ENCODE measurements around the gene SUPT20HL2. TPM values are rescaled to one million over a fixed set of nuclear protein-coding genes. Genes with fewer than 3 reads are reported as not detected.

Gene SUPT20HL2
- total and polyA plus RNA-seq, 2 donors (not counting 1 experiment from before 2014, with no cell fraction given): not detected

DNA sequence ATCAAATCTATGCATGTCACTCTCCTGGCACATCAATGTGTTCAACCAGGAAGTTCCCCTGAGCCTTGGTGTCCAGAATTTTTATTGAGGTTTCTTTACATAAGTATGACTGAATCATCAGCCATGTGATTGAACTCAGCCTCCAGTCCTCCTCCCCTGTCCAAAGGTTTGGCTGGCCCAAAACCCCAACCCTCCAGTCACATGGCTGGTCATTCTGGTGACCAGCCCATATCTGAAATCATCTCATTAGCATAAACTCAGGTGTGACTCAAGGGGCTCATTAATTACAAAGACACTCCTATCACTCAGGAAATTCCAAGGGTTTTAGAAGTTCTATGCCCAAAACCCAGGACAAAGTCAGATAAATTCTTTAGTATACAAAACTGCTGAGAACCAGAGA, 20.6 kb upstream of the SUPT20HL2 start:
- no peaks in the 10 kb centered on the region for H3K4me1 ChIP-seq (ENCODE audit: control insufficient read depth in 2 of 2, insufficient read depth in 2 of 2, low read length in 2 of 2)
- no peaks in the 10 kb centered on the region for H3K4me1 Mint-ChIP-seq
- H2AFZ ChIP-seq (ENCODE audit: insufficient read depth, low read depth, low read length, poor library complexity, severe bottlenecking): no peak overlapping the region
- no peaks in the 10 kb centered on the region for H3K9me3 Mint-ChIP-seq (ENCODE audit: insufficient read depth)
- peaks cover 8% of the 10 kb centered on the region for H3K27me3 Mint-ChIP-seq
- TF ChIP-seq, protein P1, sequence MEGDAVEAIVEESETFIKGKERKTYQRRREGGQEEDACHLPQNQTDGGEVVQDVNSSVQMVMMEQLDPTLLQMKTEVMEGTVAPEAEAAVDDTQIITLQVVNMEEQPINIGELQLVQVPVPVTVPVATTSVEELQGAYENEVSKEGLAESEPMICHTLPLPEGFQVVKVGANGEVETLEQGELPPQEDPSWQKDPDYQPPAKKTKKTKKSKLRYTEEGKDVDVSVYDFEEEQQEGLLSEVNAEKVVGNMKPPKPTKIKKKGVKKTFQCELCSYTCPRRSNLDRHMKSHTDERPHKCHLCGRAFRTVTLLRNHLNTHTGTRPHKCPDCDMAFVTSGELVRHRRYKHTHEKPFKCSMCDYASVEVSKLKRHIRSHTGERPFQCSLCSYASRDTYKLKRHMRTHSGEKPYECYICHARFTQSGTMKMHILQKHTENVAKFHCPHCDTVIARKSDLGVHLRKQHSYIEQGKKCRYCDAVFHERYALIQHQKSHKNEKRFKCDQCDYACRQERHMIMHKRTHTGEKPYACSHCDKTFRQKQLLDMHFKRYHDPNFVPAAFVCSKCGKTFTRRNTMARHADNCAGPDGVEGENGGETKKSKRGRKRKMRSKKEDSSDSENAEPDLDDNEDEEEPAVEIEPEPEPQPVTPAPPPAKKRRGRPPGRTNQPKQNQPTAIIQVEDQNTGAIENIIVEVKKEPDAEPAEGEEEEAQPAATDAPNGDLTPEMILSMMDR (IDR thresholded peaks at IDR 0.05): no peak
- TF ChIP-seq EZH2 (IDR thresholded peaks at IDR 0.05; ENCODE audit: borderline replicate concordance, insufficient read depth, low read depth, low read length, poor library complexity, severe bottlenecking): no peak
- H3K9ac ChIP-seq (ENCODE audit: low read length): no peak overlapping the region
- H3K27ac ChIP-seq (ENCODE audit: low read length in 2 of 2): no peak overlapping the region
- no peaks in the 10 kb centered on the region for H3K79me2 ChIP-seq (ENCODE audit: control insufficient read depth, insufficient read depth, low read length)
- peaks cover 0 to 3% (median 0%) of the 10 kb centered on the region in 3 donors for H3K9me3 ChIP-seq (ENCODE audit: control extremely low read depth in 1 of 3, control insufficient read depth in 2 of 3, insufficient read depth in 1 of 3, low read length in 2 of 3)
- H3K36me3 ChIP-seq (replicated peaks in 1 of 2; ENCODE audit: control extremely low read depth in 1 of 2, control insufficient read depth in 1 of 2, extremely low read depth in 1 of 2, insufficient read depth in 2 of 2, low read length in 1 of 2): no peaks in the 10 kb centered on the region
- H3K4me3 Mint-ChIP-seq: no peak overlapping the region
- ChIA-PET POLR2A (no interaction called here), CTCF (no interaction called here)
- H3K27ac Mint-ChIP-seq: no peak overlapping the region
- no peak overlapping the region for H3K4me2 ChIP-seq (replicated peaks; ENCODE audit: low read depth, low read length, poor library complexity, severe bottlenecking)
- no peak overlapping the region for H3K4me3 ChIP-seq (ENCODE audit: control extremely low read depth in 1 of 5, extremely low read depth in 1 of 5, insufficient read depth in 1 of 5, low read depth in 2 of 5, low read length in 4 of 5)
- H3K27me3 ChIP-seq (replicated peaks in 1 of 4; ENCODE audit: control extremely low read depth in 1 of 4, control insufficient read depth in 3 of 4, insufficient read depth in 4 of 4, low read length in 3 of 4): peaks cover 0 to 4% (median 0%) of the 10 kb centered on the region in 4 experiments
- DNase-seq (no peak), ATAC-seq (ENCODE audit: low read depth) (no peak)
- H4K20me1 ChIP-seq (ENCODE audit: control insufficient read depth, insufficient read depth, low read length, poor library complexity, severe bottlenecking): no peaks in the 10 kb centered on the region
- intact Hi-C loops (cut with micrococcal nuclease): no loop called here

DNA sequence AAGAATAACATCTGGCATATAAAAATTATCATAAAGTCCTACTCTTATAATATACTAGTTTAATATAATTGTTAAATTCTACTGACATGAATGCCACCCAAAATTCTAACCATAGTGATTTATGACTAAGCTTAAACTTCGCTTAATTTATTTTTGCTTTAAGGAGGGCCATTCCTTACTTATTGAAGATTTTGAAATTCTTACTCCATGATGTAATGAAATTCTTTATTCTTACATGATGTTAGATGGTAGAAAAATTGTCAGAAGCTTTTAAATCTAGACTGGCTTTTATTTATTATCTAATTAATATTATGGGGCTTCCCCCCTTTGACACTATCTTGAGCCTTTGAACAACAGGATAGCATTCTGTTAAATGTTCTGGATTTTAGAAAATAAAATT, 19.5 kb upstream of the SUPT20HL2 start:
- Histone ChIP-seq H3K27ac (ENCODE audit: low read length in 2 of 2) (no peak overlapping the region), H3K9ac (ENCODE audit: low read length) (no peak overlapping the region), H3K36me3 (replicated peaks in 1 of 2; ENCODE audit: control extremely low read depth in 1 of 2, control insufficient read depth in 1 of 2, extremely low read depth in 1 of 2, insufficient read depth in 2 of 2, low read length in 1 of 2) (no peaks in the 10 kb centered on the region), H4K20me1 (ENCODE audit: control insufficient read depth, insufficient read depth, low read length, poor library complexity, severe bottlenecking) (no peaks in the 10 kb centered on the region), H3K4me1 (ENCODE audit: control insufficient read depth in 2 of 2, insufficient read depth in 2 of 2, low read length in 2 of 2) (no peaks in the 10 kb centered on the region), H3K79me2 (ENCODE audit: control insufficient read depth, insufficient read depth, low read length) (no peaks in the 10 kb centered on the region), H3K4me2 (replicated peaks; ENCODE audit: low read depth, low read length, poor library complexity, severe bottlenecking) (no peak overlapping the region), H2AFZ (ENCODE audit: insufficient read depth, low read depth, low read length, poor library complexity, severe bottlenecking) (no peak overlapping the region), H3K9me3 (ENCODE audit: control extremely low read depth in 1 of 3, control insufficient read depth in 2 of 3, insufficient read depth in 1 of 3, low read length in 2 of 3) (peaks cover 0 to 3% (median 0%) of the 10 kb centered on the region in 3 donors), H3K27me3 (replicated peaks in 1 of 4; ENCODE audit: control extremely low read depth in 1 of 4, control insufficient read depth in 3 of 4, insufficient read depth in 4 of 4, low read length in 3 of 4) (peaks cover 0 to 4% (median 0%) of the 10 kb centered on the region in 4 experiments), H3K4me3 (ENCODE audit: control extremely low read depth in 1 of 5, extremely low read depth in 1 of 5, insufficient read depth in 1 of 5, low read depth in 2 of 5, low read length in 4 of 5) (no peak overlapping the region)
- CTCF ChIA-PET: no interaction called here
- intact Hi-C loops (cut with micrococcal nuclease): no loop called here
- no CpG with 5 or more reads among the region's 1 CpG for WGBS (ENCODE audit: insufficient coverage)
- peaks cover 8% of the 10 kb centered on the region for H3K27me3 Mint-ChIP-seq
- ATAC-seq (ENCODE audit: low read depth) (no peak), DNase-seq (no peak)
- no peak overlapping the region for H3K4me3 Mint-ChIP-seq
- no peaks in the 10 kb centered on the region for H3K4me1 Mint-ChIP-seq
- H3K9me3 Mint-ChIP-seq (ENCODE audit: insufficient read depth): no peaks in the 10 kb centered on the region
- POLR2A ChIA-PET: no interaction called here
- no peak for TF ChIP-seq EZH2 (IDR thresholded peaks at IDR 0.05; ENCODE audit: borderline replicate concordance, insufficient read depth, low read depth, low read length, poor library complexity, severe bottlenecking)
- TF ChIP-seq, protein P1 (IDR thresholded peaks at IDR 0.05): no peak
- H3K27ac Mint-ChIP-seq: no peak overlapping the region
